LNCAP (cell line): ENCODE results near the gene CPHXL2.

Experiments used
- CTCF ChIP-seq: fragments of 450-650 bp; IDR thresholded peaks from 2 replicates; pipeline ENCODE4 v1.5.1; 2017; ENCODE audit warnings: mild to moderate bottlenecking

CPHXL2 gene

GRCh38 chr16:75635036-75635435 is 41.8 kb downstream of the CPHXL2 start:
- no peak for TF ChIP-seq CTCF

GRCh38 chr16:75632857-75633256 is 44.0 kb downstream of the CPHXL2 start:
- TF ChIP-seq CTCF, result no peak

GRCh38 chr16:75630052-75630451 is 46.8 kb downstream of the CPHXL2 start:
- TF ChIP-seq CTCF, result no peak

GRCh38 chr16:75629132-75629531 is 47.7 kb downstream of the CPHXL2 start:
- no peak for TF ChIP-seq CTCF

GRCh38 chr16:75628351-75628750 is 48.5 kb downstream of the CPHXL2 start:
- no peak for TF ChIP-seq CTCF

- TF ChIP-seq CTCF, result no peak
Observed at GRCh38 chr16:75627851-75628250, 49.0 kb downstream of the CPHXL2 start.

- no peak for TF ChIP-seq CTCF
Observed at GRCh38 chr16:75626806-75627205, 50.0 kb downstream of the CPHXL2 start.

- TF ChIP-seq CTCF, result no peak
Observed at GRCh38 chr16:75624921-75625334, 51.9 kb downstream of the CPHXL2 start.
